Osteocyte (in vitro differentiated cells): ENCODE data around the gene ANO2. TPM values are rescaled to one million over a fixed set of nuclear protein-coding genes. Genes with fewer than 3 reads are reported as not detected.

Experiments
- DNase-seq: peaks from one replicate; pipeline ENCODE4 v3.0.0; 2021; ENCODE audit warnings: mixed read lengths; ENCODE audit not compliant: unreplicated experiment; ENCODE audit errors: extremely low spot score
- H3K27ac Mint-ChIP-seq: one replicate; pipeline ENCODE4 v1.8.0; 2021; ENCODE audit warnings: mild to moderate bottlenecking, mixed read lengths; ENCODE audit not compliant: unreplicated experiment
- H3K27me3 Mint-ChIP-seq: one replicate; pipeline ENCODE4 v1.8.0; 2021; ENCODE audit warnings: mixed read lengths; ENCODE audit not compliant: unreplicated experiment
- H3K36me3 Mint-ChIP-seq: one replicate; pipeline ENCODE4 v1.8.0; 2021; ENCODE audit warnings: mixed read lengths; ENCODE audit not compliant: unreplicated experiment
- H3K4me1 Mint-ChIP-seq: one replicate; pipeline ENCODE4 v1.8.0; 2021; ENCODE audit warnings: mixed read lengths; ENCODE audit not compliant: unreplicated experiment
- H3K4me3 Mint-ChIP-seq: one replicate; pipeline ENCODE4 v1.8.0; 2021; ENCODE audit warnings: mild to moderate bottlenecking, moderate library complexity, mixed read lengths; ENCODE audit not compliant: unreplicated experiment
- H3K9me3 Mint-ChIP-seq: one replicate; pipeline ENCODE4 v1.8.0; 2021; ENCODE audit warnings: mixed read lengths; ENCODE audit not compliant: unreplicated experiment
- total RNA-seq: library from RNA; stranded (reverse); gene quantifications from 2 replicates; pipeline ENCODE4 v1.2.1, GENCODE V29; 2021
- TF ChIP-seq, protein P1 (sequence below): fragments of 200-600 bp; sonication (generic); IDR thresholded peaks from 2 replicates; pipeline ENCODE4 v1.5.0; 2021; ENCODE audit warnings: antibody characterized with exemption, mild to moderate bottlenecking, moderate library complexity

ANO2 gene
- total RNA-seq, 1 donor from 2014 or later = 0.59 TPM

DNA sequence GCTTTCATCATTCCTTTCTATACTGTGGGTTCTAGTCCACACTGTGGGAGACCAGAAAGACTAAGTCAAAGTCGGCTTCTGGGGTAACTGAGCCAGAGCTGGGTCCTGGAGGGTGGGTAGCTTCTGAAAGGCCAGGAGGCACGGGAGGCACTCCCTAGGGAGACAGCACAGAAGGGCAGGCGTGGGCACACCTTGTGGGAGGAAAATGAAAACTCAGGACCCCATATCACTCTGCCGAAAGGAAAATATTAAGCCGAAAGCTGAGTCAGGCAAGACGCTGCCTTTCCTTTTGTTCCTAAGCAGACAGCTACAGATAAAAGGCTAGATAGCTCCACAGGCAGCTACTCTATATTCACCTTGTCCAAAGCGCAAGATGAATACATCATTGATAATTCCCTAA is 20.7 kb downstream of the ANO2 start:
- peaks cover 11% of the 10 kb centered on the region for H3K27me3 Mint-ChIP-seq
- no peaks in the 10 kb centered on the region for H3K4me1 Mint-ChIP-seq
- no peak overlapping the region for H3K27ac Mint-ChIP-seq
- H3K36me3 Mint-ChIP-seq = no peaks in the 10 kb centered on the region
- H3K4me3 Mint-ChIP-seq = no peak overlapping the region
- H3K9me3 Mint-ChIP-seq = no peaks in the 10 kb centered on the region
- no peak for DNase-seq
- TF ChIP-seq, protein P1, sequence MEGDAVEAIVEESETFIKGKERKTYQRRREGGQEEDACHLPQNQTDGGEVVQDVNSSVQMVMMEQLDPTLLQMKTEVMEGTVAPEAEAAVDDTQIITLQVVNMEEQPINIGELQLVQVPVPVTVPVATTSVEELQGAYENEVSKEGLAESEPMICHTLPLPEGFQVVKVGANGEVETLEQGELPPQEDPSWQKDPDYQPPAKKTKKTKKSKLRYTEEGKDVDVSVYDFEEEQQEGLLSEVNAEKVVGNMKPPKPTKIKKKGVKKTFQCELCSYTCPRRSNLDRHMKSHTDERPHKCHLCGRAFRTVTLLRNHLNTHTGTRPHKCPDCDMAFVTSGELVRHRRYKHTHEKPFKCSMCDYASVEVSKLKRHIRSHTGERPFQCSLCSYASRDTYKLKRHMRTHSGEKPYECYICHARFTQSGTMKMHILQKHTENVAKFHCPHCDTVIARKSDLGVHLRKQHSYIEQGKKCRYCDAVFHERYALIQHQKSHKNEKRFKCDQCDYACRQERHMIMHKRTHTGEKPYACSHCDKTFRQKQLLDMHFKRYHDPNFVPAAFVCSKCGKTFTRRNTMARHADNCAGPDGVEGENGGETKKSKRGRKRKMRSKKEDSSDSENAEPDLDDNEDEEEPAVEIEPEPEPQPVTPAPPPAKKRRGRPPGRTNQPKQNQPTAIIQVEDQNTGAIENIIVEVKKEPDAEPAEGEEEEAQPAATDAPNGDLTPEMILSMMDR = no peak

DNA sequence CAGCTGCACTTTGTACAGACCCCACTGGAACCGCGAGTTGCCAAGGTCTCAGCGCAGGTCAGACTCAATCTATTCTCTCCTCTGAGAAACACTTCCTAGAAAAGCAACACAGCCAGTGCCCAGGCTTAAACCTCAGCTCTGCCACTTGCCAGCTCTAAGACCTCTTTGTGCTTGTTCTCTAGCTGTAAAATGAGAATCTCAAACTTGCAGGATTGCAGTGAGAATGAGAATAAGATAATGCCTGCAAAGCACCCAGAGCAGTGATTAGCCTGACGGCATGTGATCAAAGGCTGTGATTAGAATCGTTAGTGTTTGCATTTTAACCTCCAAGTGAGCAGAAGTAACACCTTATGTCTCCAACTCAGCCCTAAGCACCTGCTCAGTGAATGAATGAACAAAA is 21.3 kb downstream of the ANO2 start:
- TF ChIP-seq, protein P1 = no peak
- Mint-ChIP-seq H3K4me1 (no peaks in the 10 kb centered on the region), H3K9me3 (no peaks in the 10 kb centered on the region), H3K36me3 (no peaks in the 10 kb centered on the region), H3K4me3 (no peak overlapping the region), H3K27ac (no peak overlapping the region), H3K27me3 (peaks cover 11% of the 10 kb centered on the region)
- DNase-seq = no peak

DNA sequence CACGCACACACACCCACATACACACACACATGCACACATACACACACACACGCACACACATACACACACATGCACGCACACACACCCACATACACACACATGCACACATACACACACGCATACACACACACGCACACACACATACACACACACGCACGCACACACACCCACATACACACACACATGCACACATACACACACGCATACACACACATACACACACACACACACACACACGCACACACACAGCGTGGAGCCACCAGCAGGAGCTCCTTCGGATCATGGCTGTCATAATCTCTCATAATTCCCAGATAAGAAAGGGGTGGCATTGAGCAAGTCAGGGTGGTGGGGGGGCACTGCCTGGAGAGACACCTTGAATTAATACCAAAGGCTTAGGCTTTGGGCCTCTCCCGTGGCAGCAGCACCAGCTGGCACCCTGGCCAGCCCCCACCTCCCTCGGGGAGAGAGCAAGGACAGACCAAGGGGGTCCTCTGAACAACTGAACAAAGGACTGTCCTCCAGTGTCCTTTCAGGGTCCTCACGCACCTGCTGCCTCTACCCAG is 21.9 kb downstream of the ANO2 start:
- Mint-ChIP-seq H3K36me3 (no peaks in the 10 kb centered on the region), H3K9me3 (no peaks in the 10 kb centered on the region), H3K27ac (no peak overlapping the region), H3K4me1 (no peaks in the 10 kb centered on the region), H3K27me3 (peaks cover 11% of the 10 kb centered on the region), H3K4me3 (no peak overlapping the region)
- no peak for DNase-seq
- TF ChIP-seq, protein P1 = no peak

DNA sequence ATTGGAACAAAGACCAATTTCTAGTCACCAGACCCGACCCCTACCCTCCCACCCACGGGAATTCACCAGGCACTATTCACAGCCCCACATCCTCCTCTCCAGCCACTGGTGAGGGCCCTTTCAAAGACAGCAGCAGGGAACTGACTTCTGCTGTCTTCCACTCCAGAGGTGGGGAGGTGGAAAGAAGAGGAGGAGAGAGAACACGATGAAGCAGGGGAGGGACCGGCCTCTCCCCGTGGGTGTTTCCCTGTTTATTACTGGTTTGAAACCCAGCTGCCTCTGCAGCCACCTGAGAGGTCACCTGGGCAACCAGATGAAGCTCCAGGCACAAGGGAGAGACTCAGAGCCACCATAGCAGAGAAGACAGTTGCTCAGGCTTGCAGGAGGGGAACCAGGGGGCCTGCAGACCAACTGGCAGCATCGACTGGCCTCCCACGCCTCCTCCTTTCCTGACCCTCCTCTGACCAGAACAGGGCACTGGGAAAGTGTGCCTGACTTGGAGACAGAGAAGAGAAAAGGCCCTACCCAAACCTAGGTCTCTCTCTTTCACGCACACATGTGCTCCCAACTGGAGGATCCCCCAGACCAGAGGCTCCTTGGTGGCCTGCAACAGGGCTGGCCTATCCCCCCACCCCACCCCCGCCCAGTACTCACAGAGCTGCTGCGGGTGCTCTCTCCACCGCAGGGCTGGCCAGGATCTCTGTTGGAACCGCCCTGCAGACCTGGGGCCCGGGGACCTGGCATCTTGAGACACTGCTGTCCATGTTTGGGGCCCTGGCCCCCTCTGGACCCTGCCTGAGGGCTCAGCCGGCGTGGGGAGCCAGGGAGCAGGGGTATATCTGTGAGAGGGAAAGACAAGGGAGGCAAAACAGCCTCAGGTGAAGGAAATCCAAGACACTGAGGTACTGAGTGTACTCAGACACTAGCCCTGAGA is 22.8 kb downstream of the ANO2 start:
- TF ChIP-seq, protein P1 = no peak
- Mint-ChIP-seq H3K4me1 (no peaks in the 10 kb centered on the region), H3K27ac (no peak overlapping the region), H3K4me3 (no peak overlapping the region), H3K27me3 (peaks cover 11% of the 10 kb centered on the region), H3K9me3 (no peaks in the 10 kb centered on the region), H3K36me3 (no peaks in the 10 kb centered on the region)
- DNase-seq = peak; percentile 48
